SKM-1 (cell line): ENCODE results near the gene ADCK2.
"Not testable (repeated sequence)": the region's sequence is repeated elsewhere in the genome, so short reads cannot be mapped to it uniquely, and the experiment has no call there.

Source experiments
- DNase-seq: peaks from one replicate; lab custom pipeline; 2025; ENCODE audit not compliant: unreplicated experiment; lab: John Stamatoyannopoulos, UW

Gene ADCK2

DNA sequence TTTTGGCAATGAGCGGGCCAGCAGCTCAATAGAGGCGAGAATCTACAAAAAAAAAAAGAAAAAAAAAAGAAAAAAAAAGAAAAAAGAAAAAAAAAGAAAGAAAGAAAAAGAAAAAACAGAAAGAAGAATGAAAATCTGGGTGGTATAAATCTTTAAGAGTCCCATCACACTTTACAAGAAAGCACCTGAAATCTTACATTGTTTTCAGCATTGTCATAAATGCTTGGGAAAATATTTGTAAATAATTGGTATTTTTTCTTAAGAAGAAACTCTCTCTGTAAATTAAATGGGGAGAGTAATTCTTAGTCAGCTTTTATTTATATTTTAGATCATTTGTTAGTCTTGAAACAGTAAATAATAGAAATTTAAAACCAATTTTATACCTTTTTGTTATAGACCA, 62.0 kb downstream of the ADCK2 start:
- DNase-seq = no peak

DNA sequence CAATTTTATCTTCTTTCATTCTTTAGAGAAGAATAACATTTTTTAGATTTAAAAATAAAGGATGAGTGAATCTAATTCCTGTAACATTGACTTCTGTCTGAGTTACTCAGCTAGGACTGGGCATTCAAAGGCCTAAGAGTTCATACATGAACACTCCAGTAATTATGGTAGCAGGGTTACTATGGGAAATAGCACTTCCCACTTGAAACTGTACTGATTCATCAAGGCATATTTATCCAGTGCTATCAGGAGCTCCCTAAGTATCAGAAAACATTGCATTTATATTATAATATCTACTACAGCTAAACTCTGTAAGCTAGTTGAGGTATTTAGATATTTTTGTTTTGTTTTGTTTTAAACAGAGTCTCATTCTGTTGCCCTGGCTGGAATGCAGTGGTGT, 65.5 kb downstream of the ADCK2 start:
- DNase-seq = no peak

GRCh38 chr7:140743255-140743654, 70.5 kb downstream of the ADCK2 start:
- DNase-seq = not testable (repeated sequence)

DNA sequence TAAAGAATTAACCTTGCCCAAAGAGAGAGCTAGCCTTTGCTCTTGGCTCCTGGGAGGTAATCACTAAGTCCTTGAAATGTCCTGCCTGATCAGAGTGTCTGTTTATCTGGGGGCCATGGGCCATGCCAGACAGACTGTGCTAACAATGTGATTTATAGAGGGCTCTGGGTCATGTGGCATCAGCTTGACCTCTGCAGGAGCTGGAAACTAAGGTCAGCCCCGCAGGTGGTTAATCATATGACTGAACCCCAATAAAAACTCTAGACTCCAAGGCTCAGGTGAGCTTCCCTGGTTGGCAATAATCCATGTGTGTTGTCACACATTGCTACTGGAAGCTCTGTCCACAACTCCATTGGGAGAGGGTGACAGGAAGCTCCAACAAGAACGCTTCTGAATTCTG, 71.3 kb downstream of the ADCK2 start:
- no peak for DNase-seq
